IMR-90 (cell line): ENCODE results near the gene USP5. TPM values are rescaled to one million over a fixed set of nuclear protein-coding genes. Genes with fewer than 3 reads are reported as not detected.

Experiments used
- ELK1 ChIP-seq: fragments of 150-350 bp; IDR thresholded peaks from 2 replicates; pipeline ENCODE4 v1.6.1; 2016; ENCODE audit warnings: low read depth, mild to moderate bottlenecking, low read length, moderate library complexity, borderline replicate concordance
- FOS ChIP-seq: fragments of 150-350 bp; IDR thresholded peaks from 2 replicates; pipeline ENCODE4 v1.6.1; 2016; ENCODE audit warnings: low read depth, low read length
- RFX5 ChIP-seq: IDR thresholded peaks from 2 replicates; pipeline ENCODE4 v1.8.0; 2012; ENCODE audit warnings: low read depth, mild to moderate bottlenecking, low read length, moderate library complexity
- polyA plus RNA-seq, 3 experiments: library from polyadenylated mRNA; depleted of rRNA; stranded (reverse); fragments of >200 nt; gene quantifications; 2 replicates each; pipeline ENCODE4 v1.2.3, GENCODE V29; 2012; ENCODE audit warnings: low replicate concordance in 1 of 3
- total RNA-seq: library from RNA; depleted of rRNA; stranded (reverse); fragments of >200 nt; gene quantifications from 2 replicates; pipeline ENCODE4 v1.2.3, GENCODE V29; 2012

USP5 gene
- total and polyA plus RNA-seq, 2 of the 4 experiments (the other 2 are of a cell fraction): 69.7 to 125 TPM

- TF ChIP-seq ELK1: no peak
- TF ChIP-seq RFX5: no peak
- no peak for TF ChIP-seq FOS
Measured at GRCh38 chr12:6823182-6824084, 28.5 kb upstream of the USP5 start (continued).
